ENCODE data around the gene LHX2. TPM values are rescaled to one million over a fixed set of nuclear protein-coding genes. Genes with fewer than 3 reads are reported as not detected.

The LHX2 gene
- total and polyA plus RNA-seq, 2 of the 4 experiments (the other 2 are of a cell fraction): not detected

GRCh38 chr9:124008303-124008693 is 3.3 kb upstream of the LHX2 start:
- ATAC-seq (ENCODE audit: low read depth): no peak
- no peak overlapping the region for H2AFZ ChIP-seq (replicated peaks; ENCODE audit: low read length, poor library complexity)
- no peak overlapping the region for H3K4me2 ChIP-seq (ENCODE audit: low read depth, low read length)
- no peak overlapping the region for H4K5ac ChIP-seq (ENCODE audit: low read depth, low read length)
- H3K9me1 ChIP-seq (ENCODE audit: insufficient read depth, low read length): no peaks in the 10 kb centered on the region
- no peak overlapping the region for H2BK120ac ChIP-seq (ENCODE audit: low read depth, low read length)
- no peak overlapping the region for H3K4me3 ChIP-seq (ENCODE audit: insufficient read depth, low read depth, low read length)
- no peak overlapping the region for H3K9ac ChIP-seq (ENCODE audit: low read depth, low read length)
- H3K56ac ChIP-seq (ENCODE audit: extremely low read depth, insufficient read depth, low read length): no peak overlapping the region
- H3K23ac ChIP-seq (ENCODE audit: low read depth, low read length): no peak overlapping the region
- POLR2A ChIA-PET (ENCODE audit: unreplicated experiment): no interaction called here
- no peak overlapping the region for H3K18ac ChIP-seq (ENCODE audit: low read depth, low read length)
- dilution Hi-C loops (cut with HindIII; ENCODE audit: low sequenced_read_pairs, unreplicated experiment): no loop called here
- no peak overlapping the region for H3K4ac ChIP-seq (ENCODE audit: low read depth, low read length)
- H3K36me3 ChIP-seq (ENCODE audit: control insufficient read depth, insufficient read depth, low read length): no peaks in the 10 kb centered on the region
- in situ Hi-C loops (cut with MboI; ENCODE audit: low sequenced_read_pairs): no loop called here
- no peak overlapping the region for H2BK5ac ChIP-seq (ENCODE audit: low read depth, low read length, poor library complexity, severe bottlenecking)
- H3K79me1 ChIP-seq (ENCODE audit: low read depth in 1 of 2, low read length in 2 of 2): no peaks in the 10 kb centered on the region
- no peak overlapping the region for H3K14ac ChIP-seq (replicated peaks; ENCODE audit: low read depth, low read length)
- H2BK15ac ChIP-seq (ENCODE audit: low read depth, low read length): no peak overlapping the region
- H3K27me3 ChIP-seq (ENCODE audit: control insufficient read depth, insufficient read depth, low read length): peaks cover 96% of the 10 kb centered on the region
- H2BK20ac ChIP-seq (ENCODE audit: low read depth, low read length): no peak overlapping the region
- peaks cover 6% of the 10 kb centered on the region; the same call in 1 of the 2 replicates for H4K20me1 ChIP-seq (ENCODE audit: insufficient read depth, low read length)
- DNase-seq: no peak
- no peak for TF ChIP-seq NFE2L2 (IDR thresholded peaks at IDR 0.05; ENCODE audit: low read depth, low read length)
- TF ChIP-seq MAFK (IDR thresholded peaks at IDR 0.05; ENCODE audit: low read depth, low read length): no peak
- TF ChIP-seq RCOR1 (IDR thresholded peaks at IDR 0.05; ENCODE audit: insufficient replicate concordance, low read length): no peak
- TF ChIP-seq RAD21 (IDR thresholded peaks at IDR 0.05; ENCODE audit: low read length): no peak
- TF ChIP-seq USF2 (IDR thresholded peaks at IDR 0.05; ENCODE audit: low read depth, low read length): no peak
- TF ChIP-seq CEBPB (IDR thresholded peaks at IDR 0.05; ENCODE audit: low read depth, low read length): no peak
- no peak for TF ChIP-seq BHLHE40 (IDR thresholded peaks at IDR 0.05; ENCODE audit: low read depth, low read length)
- TF ChIP-seq CHD1 (IDR thresholded peaks at IDR 0.05; ENCODE audit: low read depth, low read length): no peak
- TF ChIP-seq RFX5 (IDR thresholded peaks at IDR 0.05; ENCODE audit: low read depth, low read length): no peak
- no peak for TF ChIP-seq POLR2A (IDR thresholded peaks at IDR 0.05; ENCODE audit: low read depth, low read length)
- no peak for TF ChIP-seq FOS (IDR thresholded peaks at IDR 0.05; ENCODE audit: low read depth, low read length)
- TF ChIP-seq ELK1 (IDR thresholded peaks at IDR 0.05; ENCODE audit: borderline replicate concordance, low read depth, low read length): no peak
- TF ChIP-seq MAZ (IDR thresholded peaks at IDR 0.05; ENCODE audit: borderline replicate concordance, low read depth, low read length): no peak
- no peak for TF ChIP-seq CTCF (conservative IDR thresholded peaks at IDR 0.05; ENCODE audit: low read depth, low read length)
- no peak overlapping the region for H4K91ac ChIP-seq (ENCODE audit: insufficient read depth, low read depth, low read length)
- no TSS peak for BruUV-seq (replicated peaks)
- no peak overlapping the region for H2AK9ac ChIP-seq (replicated peaks; ENCODE audit: low read depth, low read length, poor library complexity)
- peaks cover 12% of the 10 kb centered on the region for H3K9me3 ChIP-seq (ENCODE audit: control insufficient read depth, insufficient read depth, low read length)
- CTCF ChIA-PET: no interaction called here
- H3K27ac ChIP-seq (ENCODE audit: insufficient read depth, low read length): no peak overlapping the region
- peaks cover 2% of the 10 kb centered on the region; the same call in 1 of the 2 replicates for H3K4me1 ChIP-seq (ENCODE audit: control insufficient read depth, insufficient read depth, low read length)
- H4K8ac ChIP-seq (ENCODE audit: low read depth in 2 of 2, low read length in 2 of 2): no peak overlapping the region
- intact Hi-C loops (cut with micrococcal nuclease): no loop called here
- 0% methylated on average over 9 of the region's 38 CpGs; no CpG with 5 or more reads in 1 of the 2 experiments for WGBS, 2 experiments (ENCODE audit: extremely low coverage in 2 of 2, insufficient read length in 1 of 2)
- H2AK5ac ChIP-seq (ENCODE audit: low read depth, low read length): no peak overlapping the region
